ENCODE results near the gene TMEM17.

TMEM17 gene

GRCh38 chr2:62506421-62506750, 391 bp upstream of the TMEM17 start:
- DNase-seq: no peak

- DNase-seq: no peak
These were observed 766 bp downstream of the TMEM17 start for GRCh38 chr2:62505109-62505749.

GRCh38 chr2:62504657-62505056, 1.3 kb downstream of the TMEM17 start:
- DNase-seq: no peak

GRCh38 chr2:62501794-62502500, 4.0 kb downstream of the TMEM17 start:
- DNase-seq: no peak

- no peak for DNase-seq
These were observed 4.9 kb downstream of the TMEM17 start for GRCh38 chr2:62501069-62501468.

- no peak for DNase-seq
These were observed 6.5 kb downstream of the TMEM17 start for GRCh38 chr2:62499430-62500060.

GRCh38 chr2:62498739-62499138, 7.3 kb downstream of the TMEM17 start:
- no peak for DNase-seq

- no peak for DNase-seq
These were observed 10.2 kb downstream of the TMEM17 start for GRCh38 chr2:62495761-62496160.

GRCh38 chr2:62492048-62492447, 13.9 kb downstream of the TMEM17 start:
- DNase-seq: no peak

GRCh38 chr2:62489702-62490101, 16.3 kb downstream of the TMEM17 start:
- DNase-seq: no peak

- DNase-seq: no peak
These were observed 16.8 kb downstream of the TMEM17 start for GRCh38 chr2:62489162-62489561.

GRCh38 chr2:62486439-62486765, 19.6 kb downstream of the TMEM17 start:
- DNase-seq: no peak

- DNase-seq: no peak
These were observed 20.1 kb downstream of the TMEM17 start for GRCh38 chr2:62485761-62486438.

- no peak for DNase-seq
These were observed 23.2 kb downstream of the TMEM17 start for GRCh38 chr2:62482558-62483352.

GRCh38 chr2:62479917-62480316, 26.1 kb downstream of the TMEM17 start:
- DNase-seq: no peak

GRCh38 chr2:62478093-62478580, 27.9 kb downstream of the TMEM17 start:
- no peak for DNase-seq

GRCh38 chr2:62477573-62477972, 28.4 kb downstream of the TMEM17 start:
- DNase-seq: no peak

- no peak for DNase-seq
These were observed 30.6 kb downstream of the TMEM17 start for GRCh38 chr2:62475172-62476011.

- DNase-seq: no peak
These were observed 31.8 kb downstream of the TMEM17 start for GRCh38 chr2:62474176-62474575.

- no peak for DNase-seq
These were observed 32.7 kb downstream of the TMEM17 start for GRCh38 chr2:62473246-62473827.

- DNase-seq: no peak
These were observed 33.7 kb downstream of the TMEM17 start for GRCh38 chr2:62472312-62472711.

GRCh38 chr2:62471816-62472215, 34.2 kb downstream of the TMEM17 start:
- no peak for DNase-seq

All from activated CD4-positive, CD25-positive, alpha-beta regulatory T cell treated with anti-CD3 and anti-CD28 coated beads, Interleukin-2, amount 50 U/mL, for 72 hours (primary cell).